TTC549 (cell line): ENCODE measurements around the gene CDK5R1.

ENCODE experiments used
- FAIRE-seq: peaks from 2 replicates; lab custom pipeline; 2012; peaks lifted over from hg19 to GRCh38; lab: Jason Lieb, UNC

CDK5R1 gene

GRCh38 chr17:32471652-32472051 lies 15.1 kb upstream of the CDK5R1 start:
- FAIRE-seq, result no peak

- no peak for FAIRE-seq
Measured at GRCh38 chr17:32475258-32475657, 11.5 kb upstream of the CDK5R1 start.

GRCh38 chr17:32477220-32477619 lies 9.6 kb upstream of the CDK5R1 start:
- no peak for FAIRE-seq

GRCh38 chr17:32479074-32479617 lies 7.6 kb upstream of the CDK5R1 start:
- no peak for FAIRE-seq

GRCh38 chr17:32481193-32481592 lies 5.6 kb upstream of the CDK5R1 start:
- FAIRE-seq, result no peak

GRCh38 chr17:32482568-32483320 lies 4.0 kb upstream of the CDK5R1 start:
- FAIRE-seq, result no peak

GRCh38 chr17:32483451-32484019 lies 3.3 kb upstream of the CDK5R1 start:
- FAIRE-seq, result no peak

- no peak for FAIRE-seq
Measured at GRCh38 chr17:32484041-32484461, 2.7 kb upstream of the CDK5R1 start.

- no peak for FAIRE-seq
Measured at GRCh38 chr17:32484628-32485027, 2.2 kb upstream of the CDK5R1 start.

GRCh38 chr17:32485261-32486110 lies 1.3 kb upstream of the CDK5R1 start:
- no peak for FAIRE-seq

GRCh38 chr17:32486111-32486700 lies 587 bp upstream of the CDK5R1 start:
- FAIRE-seq, result no peak

GRCh38 chr17:32487473-32488176 lies 832 bp downstream of the CDK5R1 start:
- no peak for FAIRE-seq

- FAIRE-seq, result no peak
Measured at GRCh38 chr17:32488177-32488542, 1.4 kb downstream of the CDK5R1 start.

- no peak for FAIRE-seq
Measured at GRCh38 chr17:32488604-32489180, 1.9 kb downstream of the CDK5R1 start.

- FAIRE-seq, result no peak
Measured at GRCh38 chr17:32489320-32490100, 2.7 kb downstream of the CDK5R1 start.

GRCh38 chr17:32490101-32490482 lies 3.3 kb downstream of the CDK5R1 start:
- FAIRE-seq, result no peak

- FAIRE-seq, result no peak
Measured at GRCh38 chr17:32491371-32492263, 4.8 kb downstream of the CDK5R1 start.

GRCh38 chr17:32492264-32492589 lies 5.4 kb downstream of the CDK5R1 start:
- FAIRE-seq, result no peak

- FAIRE-seq, result no peak
Measured at GRCh38 chr17:32492648-32493289, 6.0 kb downstream of the CDK5R1 start.
